Neural crest cell (in vitro differentiated cells): ENCODE measurements around the gene PWWP3B. TPM values are rescaled to one million over a fixed set of nuclear protein-coding genes. Genes with fewer than 3 reads are reported as not detected.
"Not testable (repeated sequence)": the region's sequence is repeated elsewhere in the genome, so short reads cannot be mapped to it uniquely, and the experiment has no call there.

Source experiments
- DNase-seq: peaks from one replicate; pipeline ENCODE4 v3.0.0; 2021; ENCODE audit warnings: low read depth, mixed read lengths, low spot score
- H3K27ac Mint-ChIP-seq: one replicate; pipeline ENCODE4 v1.8.0; 2021; ENCODE audit warnings: mild to moderate bottlenecking, mixed read lengths; ENCODE audit not compliant: unreplicated experiment
- H3K27me3 Mint-ChIP-seq: 2 replicates; pipeline ENCODE4 v1.8.0; 2021; ENCODE audit warnings: low read depth, mild to moderate bottlenecking, mixed read lengths
- H3K36me3 Mint-ChIP-seq: 2 replicates; pipeline ENCODE4 v1.8.0; 2021; ENCODE audit warnings: low read depth, mild to moderate bottlenecking, mixed read lengths
- H3K4me1 Mint-ChIP-seq: 2 replicates; pipeline ENCODE4 v1.8.0; 2021; ENCODE audit warnings: mixed read lengths
- H3K4me3 Mint-ChIP-seq: one replicate; pipeline ENCODE4 v1.8.0; 2021; ENCODE audit warnings: mild to moderate bottlenecking, mixed read lengths
- H3K9me3 Mint-ChIP-seq: 2 replicates; pipeline ENCODE4 v1.8.0; 2021; ENCODE audit warnings: mixed read lengths
- CTCF ChIP-seq: fragments of 200-600 bp; sonication (generic); conservative IDR thresholded peaks from 2 replicates; pipeline ENCODE4 v1.5.0; 2021; ENCODE audit warnings: antibody characterized with exemption, mild to moderate bottlenecking
- total RNA-seq: library from RNA; stranded (reverse); gene quantifications from 2 replicates; pipeline ENCODE4 v1.2.1, GENCODE V29; 2021

PWWP3B gene
- total RNA-seq, 1 donor from 2014 or later, result 1.0 TPM

- no peak overlapping the region for H3K27ac Mint-ChIP-seq
- peaks cover 4% of the 10 kb centered on the region for H3K27me3 Mint-ChIP-seq
- no peak overlapping the region for H3K4me3 Mint-ChIP-seq
- no peak for DNase-seq
- peaks cover 5% of the 10 kb centered on the region for H3K4me1 Mint-ChIP-seq
- H3K36me3 Mint-ChIP-seq, result no peaks in the 10 kb centered on the region
- TF ChIP-seq CTCF, result peak; percentile 55
- H3K9me3 Mint-ChIP-seq, result no peaks in the 10 kb centered on the region
Measured at GRCh38 chrX:106170318-106170717, 2.2 kb downstream of the PWWP3B start.

GRCh38 chrX:106171293-106171820 is 3.3 kb downstream of the PWWP3B start:
- Mint-ChIP-seq H3K4me1 (peaks cover 5% of the 10 kb centered on the region), H3K36me3 (no peaks in the 10 kb centered on the region), H3K27me3 (peaks cover 4% of the 10 kb centered on the region), H3K4me3 (no peak overlapping the region), H3K27ac (no peak overlapping the region), H3K9me3 (no peaks in the 10 kb centered on the region)
- no peak for TF ChIP-seq CTCF
- no peak for DNase-seq

- peaks cover 6% of the 10 kb centered on the region for H3K4me1 Mint-ChIP-seq
- H3K27ac Mint-ChIP-seq, result peak overlapping the region; percentile 81
- H3K27me3 Mint-ChIP-seq, result no peaks in the 10 kb centered on the region
- H3K4me3 Mint-ChIP-seq, result peak overlapping the region; percentile 92
- no peak for TF ChIP-seq CTCF
- H3K9me3 Mint-ChIP-seq, result peaks cover 8% of the 10 kb centered on the region
- DNase-seq, result peak; percentile 51
- peaks cover 3% of the 10 kb centered on the region for H3K36me3 Mint-ChIP-seq
Measured at GRCh38 chrX:106177106-106177981, 9.2 kb downstream of the PWWP3B start.

- TF ChIP-seq CTCF, result no peak
- DNase-seq, result no peak
- peaks cover 6% of the 10 kb centered on the region for H3K36me3 Mint-ChIP-seq
- no peaks in the 10 kb centered on the region for H3K27me3 Mint-ChIP-seq
- H3K4me1 Mint-ChIP-seq, result peaks cover 6% of the 10 kb centered on the region
- peaks cover 10% of the 10 kb centered on the region for H3K9me3 Mint-ChIP-seq
- H3K27ac Mint-ChIP-seq, result no peak overlapping the region
- peak overlapping the region; percentile 34 for H3K4me3 Mint-ChIP-seq
Measured at GRCh38 chrX:106177982-106178321, 9.8 kb downstream of the PWWP3B start.

- Mint-ChIP-seq H3K27me3 (no peaks in the 10 kb centered on the region), H3K27ac (no peak overlapping the region), H3K4me3 (no peak overlapping the region), H3K36me3 (peaks cover 6% of the 10 kb centered on the region), H3K9me3 (peaks cover 10% of the 10 kb centered on the region), H3K4me1 (peaks cover 6% of the 10 kb centered on the region)
- no peak for TF ChIP-seq CTCF
- DNase-seq, result no peak
Measured at GRCh38 chrX:106178826-106179225, 10.7 kb downstream of the PWWP3B start.

GRCh38 chrX:106183685-106184084 is 15.6 kb downstream of the PWWP3B start:
- not testable (repeated sequence) for H3K27me3 Mint-ChIP-seq, DNase-seq, H3K4me1 Mint-ChIP-seq, H3K27ac Mint-ChIP-seq, H3K36me3 Mint-ChIP-seq, H3K4me3 Mint-ChIP-seq
- H3K9me3 Mint-ChIP-seq, result peaks cover 18% of the 10 kb centered on the region
